HCT116 (cell line): ENCODE measurements around the gene KAT6B. TPM values are rescaled to one million over a fixed set of nuclear protein-coding genes. Genes with fewer than 3 reads are reported as not detected.

ENCODE experiments used
- ATAC-seq: fragments of 200-7000 bp; cut with Tn5 transposase; 2 replicates; pipeline ENCODE4 v1.9.1; 2020; ENCODE audit warnings: mild to moderate bottlenecking, moderate library complexity
- BruUV-seq: library from RNA; stranded (reverse); fragments of 400-500 nt; replicated peaks from 2 replicates; lab custom pipeline; 2021; lab: Mats Ljungman, UMichigan
- CTCF ChIA-PET: fragments of 300-600 bp; sonication (Branson Sonifier 250); formaldehyde crosslinking; loops from one replicate; lab custom pipeline; 2021; ENCODE audit warnings: antibody characterized with exemption; lab: Charles Lee
- POLR2A ChIA-PET: fragments of 300-600, 350-600 bp; sonication (Branson Sonifier 250); formaldehyde crosslinking; loops from one replicate; lab custom pipeline; 2021; ENCODE audit warnings: antibody characterized with exemption; lab: Charles Lee
- RAD21 ChIA-PET, 2 experiments: fragments of 300-600 bp; sonication (Branson Sonifier 250); formaldehyde crosslinking; loops; one replicate each; lab custom pipeline; 2023; ENCODE audit warnings: low total read pairs in 2 of 2; ENCODE audit not compliant: uncharacterized antibody in 2 of 2, unreplicated experiment in 2 of 2, low non-redundant PET in 1 of 2; lab: Charles Lee
- DNase-seq: peaks from one replicate; pipeline ENCODE4 v3.0.0-alpha.2; 2010; ENCODE audit warnings: low read depth, low spot score
- H2AFZ ChIP-seq: fragments of 200-600 bp; shearing (Covaris generic), sonication (generic); 2 replicates; pipeline ENCODE4 v1.6.1; 2017; ENCODE audit warnings: low read depth, mixed run types, mixed read lengths, antibody characterized with exemption, low read length; ENCODE audit not compliant: poor library complexity, severe bottlenecking
- H3K27ac ChIP-seq: 2 replicates; pipeline ENCODE4 v1.5.1; 2012; ENCODE audit warnings: low read depth, low read length
- H3K27me3 ChIP-seq: fragments of 200-600 bp; sonication (generic); 2 replicates; pipeline ENCODE4 v1.6.1; 2016; ENCODE audit warnings: mixed run types, low read length, mixed read lengths; ENCODE audit not compliant: insufficient read depth
- H3K36me3 ChIP-seq, 2 experiments: fragments of 200-500 bp in 1 of 2; fragments of 200-600 bp in 1 of 2; sonication (Bioruptor generic) in 1 of 2; sonication (generic) in 1 of 2; 2 replicates each; pipeline versions ENCODE4 v1.5.1 to v1.6.1; 2014 to 2016; ENCODE audit warnings: low read length in 2 of 2, inconsistent platforms in 1 of 2, mixed read lengths in 1 of 2, mixed run types in 1 of 2; ENCODE audit not compliant: insufficient read depth in 2 of 2, control insufficient read depth in 1 of 2
- H3K4me1 ChIP-seq, 2 experiments: fragments of 200-600 bp in 1 of 2; sonication (generic) in 1 of 2; 2 replicates each; pipeline versions ENCODE4 v1.5.1 to v1.6.1; 2012 to 2017; ENCODE audit warnings: low read length in 2 of 2, inconsistent platforms in 1 of 2, mild to moderate bottlenecking in 1 of 2, mixed read lengths in 1 of 2, mixed run types in 1 of 2, moderate library complexity in 1 of 2; ENCODE audit not compliant: insufficient read depth in 2 of 2, control insufficient read depth in 1 of 2
- H3K4me2 ChIP-seq: fragments of 200-600 bp; sonication (generic); 2 replicates; pipeline ENCODE4 v1.6.1; 2017; ENCODE audit warnings: mixed run types, low read length, mixed read lengths
- H3K4me3 ChIP-seq, 2 experiments: fragments of 200-600 bp in 1 of 2; sonication (generic) in 1 of 2; replicated peaks in 1 of 2; 2 replicates each; pipeline ENCODE4 v1.5.1; 2011 to 2016; ENCODE audit warnings: low read length in 2 of 2, control low read depth in 1 of 2, low read depth in 1 of 2, mild to moderate bottlenecking in 1 of 2, mixed read lengths in 1 of 2, mixed run types in 1 of 2
- H3K79me2 ChIP-seq: fragments of 200-600 bp; sonication (generic); 2 replicates; pipeline ENCODE4 v1.6.1; 2017; ENCODE audit warnings: mild to moderate bottlenecking, mixed run types, low read length, moderate library complexity, mixed read lengths; ENCODE audit not compliant: insufficient read depth
- H3K9ac ChIP-seq: fragments of 200-600 bp; sonication (generic); 2 replicates; pipeline ENCODE4 v1.6.1; 2016; ENCODE audit warnings: low read length, mixed read lengths
- H3K9me2 ChIP-seq: fragments of 200-600 bp; sonication (generic), shearing (Covaris generic); 2 replicates; pipeline ENCODE4 v1.6.1; 2017; ENCODE audit warnings: mixed run types, mild to moderate bottlenecking, moderate library complexity; ENCODE audit not compliant: insufficient read depth
- H3K9me3 ChIP-seq, 2 experiments: fragments of 200-500 bp in 1 of 2; fragments of 200-600 bp in 1 of 2; sonication (Bioruptor generic) in 1 of 2; sonication (generic) in 1 of 2; 2 replicates each; pipeline ENCODE4 v1.6.1; 2014 to 2017; ENCODE audit warnings: low read length in 2 of 2, mixed read lengths in 2 of 2, inconsistent platforms in 1 of 2, low read depth in 1 of 2, mild to moderate bottlenecking in 1 of 2, mixed run types in 1 of 2, moderate library complexity in 1 of 2; ENCODE audit not compliant: control insufficient read depth in 1 of 2, insufficient read depth in 1 of 2
- H4K20me1 ChIP-seq: fragments of 200-600 bp; sonication (generic), shearing (Covaris generic); 2 replicates; pipeline ENCODE4 v1.6.1; 2017; ENCODE audit warnings: mixed run types, mild to moderate bottlenecking, moderate library complexity; ENCODE audit not compliant: insufficient read depth
- CBX3 ChIP-seq: IDR thresholded peaks from 2 replicates; pipeline ENCODE4 v1.6.1; 2012; ENCODE audit warnings: low read depth
- EZH2 ChIP-seq: fragments of 200-600 bp; sonication (generic); IDR thresholded peaks from 2 replicates; pipeline ENCODE4 v1.6.1; 2017; ENCODE audit warnings: antibody characterized with exemption, mixed run types
- EZH2phosphoT487 ChIP-seq: fragments of 200-600 bp; IDR thresholded peaks from 2 replicates; pipeline ENCODE4 v1.6.1; 2018; ENCODE audit warnings: antibody characterized with exemption, borderline replicate concordance
- FOSL1 ChIP-seq: IDR thresholded peaks from 2 replicates; pipeline ENCODE4 v1.6.1; 2012; ENCODE audit warnings: low read depth
- JUND ChIP-seq: IDR thresholded peaks from 2 replicates; pipeline ENCODE4 v1.6.1; 2012
- POLR2AphosphoS5 ChIP-seq: IDR thresholded peaks from 2 replicates; pipeline ENCODE4 v1.6.1; 2011; ENCODE audit warnings: mild to moderate bottlenecking, low read depth, low read length, moderate library complexity
- REST ChIP-seq: IDR thresholded peaks from 2 replicates; pipeline ENCODE4 v1.6.1; 2012; ENCODE audit warnings: low read depth
- SRF ChIP-seq: IDR thresholded peaks from 2 replicates; pipeline ENCODE4 v1.6.1; 2012; ENCODE audit warnings: low read depth
- TCF7L2 ChIP-seq: IDR thresholded peaks from 2 replicates; pipeline ENCODE4 v1.7.0; 2011; ENCODE audit warnings: borderline replicate concordance, inconsistent platforms; ENCODE audit not compliant: insufficient read depth, insufficient read length; ENCODE audit errors: extremely low read depth
- ZBTB33 ChIP-seq: IDR thresholded peaks from 2 replicates; pipeline ENCODE4 v1.6.1; 2011; ENCODE audit warnings: mild to moderate bottlenecking, low read length, moderate library complexity; ENCODE audit not compliant: insufficient replicate concordance; ENCODE audit errors: extremely low read depth
- ZNF274 ChIP-seq: fragments of 200-500 bp; sonication (Bioruptor generic); IDR thresholded peaks from 2 replicates; pipeline ENCODE4 v1.6.1; 2014; ENCODE audit warnings: mild to moderate bottlenecking, low read depth, low read length, inconsistent platforms
- intact Hi-C: fragments of 100-400 bp; cut with micrococcal nuclease; formaldehyde crosslinking; loops from 2 replicates; pipeline ENCODE4 v1.10.0; 2022
- total RNA-seq: library from RNA; stranded (reverse); gene quantifications from one replicate; pipeline ENCODE4 v1.2.1, GENCODE V29; 2021; ENCODE audit not compliant: unreplicated experiment

Gene KAT6B
- total RNA-seq, 1 experiment from 2014 or later, result 17.8 TPM

GRCh38 chr10:75023074-75023473, 196.7 kb downstream of the KAT6B start (continued):
- TF ChIP-seq ZBTB33, result no peak
- TF ChIP-seq, all 23 proteins: peak for 0

- CTCF ChIA-PET, result no interaction called here
- intact Hi-C loops, result loop anchor here (5.0 kb wide), 1 partner anchor 77 kb away; no protein-coding TSS in a partner anchor
- BruUV-seq, result no TSS peak
Measured at GRCh38 chr10:75024971-75025523, 198.6 kb downstream of the KAT6B start.

GRCh38 chr10:75028049-75028448, 201.6 kb downstream of the KAT6B start:
- no peaks in the 10 kb centered on the region for H4K20me1 ChIP-seq
- H3K9me3 ChIP-seq, result no peaks in the 10 kb centered on the region
- no peak overlapping the region for H3K9ac ChIP-seq
- no peak overlapping the region for H3K4me3 ChIP-seq
- ATAC-seq (no peak), DNase-seq (no peak)
- H3K27ac ChIP-seq, result no peak overlapping the region
- no peak overlapping the region for H3K4me2 ChIP-seq
- intact Hi-C loops, result no loop called here
- H3K9me2 ChIP-seq, result no peaks in the 10 kb centered on the region
- no peaks in the 10 kb centered on the region for H3K27me3 ChIP-seq
- CTCF ChIA-PET, result no interaction called here
- H3K36me3 ChIP-seq, result no peaks in the 10 kb centered on the region
- H3K79me2 ChIP-seq, result no peaks in the 10 kb centered on the region
- BruUV-seq, result no TSS peak
- H3K4me1 ChIP-seq, result no peaks in the 10 kb centered on the region
- H2AFZ ChIP-seq, result no peak overlapping the region
- POLR2A ChIA-PET, result no interaction called here
- TF ChIP-seq POLR2AphosphoS5, result no peak
- no peak for TF ChIP-seq JUND
- no peak for TF ChIP-seq REST
- no peak for TF ChIP-seq TCF7L2
- TF ChIP-seq EZH2phosphoT487, result no peak
- no peak for TF ChIP-seq SRF
- TF ChIP-seq ZNF274, result no peak
- TF ChIP-seq EZH2, result no peak
- TF ChIP-seq CBX3, result no peak
- RAD21 ChIA-PET, result no interaction called here

More at GRCh38 chr10:75024971-75025523, 198.6 kb downstream of the KAT6B start:
- H4K20me1 ChIP-seq, result no peaks in the 10 kb centered on the region
- H3K4me1 ChIP-seq, result no peaks in the 10 kb centered on the region
- H3K36me3 ChIP-seq, result no peaks in the 10 kb centered on the region
- H3K9me2 ChIP-seq, result no peaks in the 10 kb centered on the region
- no peaks in the 10 kb centered on the region for H3K9me3 ChIP-seq
- no peak overlapping the region for H3K4me2 ChIP-seq
- no peaks in the 10 kb centered on the region for H3K27me3 ChIP-seq
- H3K79me2 ChIP-seq, result no peaks in the 10 kb centered on the region
- POLR2A ChIA-PET, result no interaction called here
- no peak for TF ChIP-seq ZNF274
- TF ChIP-seq FOSL1, result no peak
- TF ChIP-seq EZH2, result no peak
- TF ChIP-seq, all 23 proteins: peak for 0
- Histone ChIP-seq H2AFZ (no peak overlapping the region), H3K9ac (no peak overlapping the region), H3K27ac (no peak overlapping the region), H3K4me3 (no peak overlapping the region)
- ATAC-seq, result no peak
- DNase-seq, result no peak
- RAD21 ChIA-PET, result no interaction called here
